Anterior cingulate cortex (tissue), 58 donors: ENCODE data around the gene PIP4K2A.

Source experiments
- DNase-seq, 58 donors: peaks; one replicate each; lab custom pipeline; 2025; lab: John Stamatoyannopoulos, UW

PIP4K2A gene

GRCh38 chr10:22646388-22646853, 68.0 kb downstream of the PIP4K2A start:
- DNase-seq: no peak

GRCh38 chr10:22644222-22644621, 70.2 kb downstream of the PIP4K2A start:
- DNase-seq: no peak

DNA sequence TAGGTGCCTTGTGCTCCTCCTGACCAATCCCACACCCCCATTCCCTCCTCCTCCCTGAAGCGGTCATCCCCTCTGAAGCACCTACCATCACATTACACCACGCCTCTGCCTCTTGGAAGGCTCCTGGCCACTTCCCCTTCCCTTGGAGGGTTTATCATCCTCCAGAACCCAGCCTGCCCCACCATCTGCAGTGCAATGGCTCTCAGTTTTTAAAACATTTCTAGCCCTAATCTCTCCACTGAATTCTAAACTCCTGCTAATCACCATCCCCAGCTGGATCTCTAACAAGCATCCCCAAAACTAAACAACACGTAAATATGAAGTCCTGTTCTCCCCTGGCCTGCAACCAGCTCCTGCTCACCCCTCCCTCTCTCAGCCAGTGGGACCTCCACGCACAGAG, 70.6 kb downstream of the PIP4K2A start:
- DNase-seq: no peak

- no peak for DNase-seq
Measured at GRCh38 chr10:22643116-22643515, 71.3 kb downstream of the PIP4K2A start.

- no peak for DNase-seq
Measured at GRCh38 chr10:22641743-22642142, 72.6 kb downstream of the PIP4K2A start.

DNA sequence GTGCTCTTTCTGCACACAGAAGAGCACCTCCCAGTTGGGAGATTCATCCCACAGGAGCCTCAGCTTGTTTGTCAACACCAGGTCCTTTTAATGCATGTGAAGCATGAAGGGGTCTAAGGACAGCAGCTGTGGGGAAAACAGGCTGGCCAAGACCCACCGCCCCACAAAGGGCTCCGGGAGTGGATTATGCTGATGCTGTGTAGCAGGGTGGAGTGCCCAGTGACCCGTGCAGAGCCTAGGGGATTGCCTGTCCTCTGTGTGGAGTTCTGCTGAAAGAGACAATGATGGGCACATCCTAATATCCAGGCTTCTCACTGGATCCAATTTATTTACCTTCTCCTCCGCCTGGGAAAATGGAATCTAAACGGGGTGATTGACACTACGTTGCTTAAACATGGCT, 74.0 kb downstream of the PIP4K2A start:
- no peak for DNase-seq

DNA sequence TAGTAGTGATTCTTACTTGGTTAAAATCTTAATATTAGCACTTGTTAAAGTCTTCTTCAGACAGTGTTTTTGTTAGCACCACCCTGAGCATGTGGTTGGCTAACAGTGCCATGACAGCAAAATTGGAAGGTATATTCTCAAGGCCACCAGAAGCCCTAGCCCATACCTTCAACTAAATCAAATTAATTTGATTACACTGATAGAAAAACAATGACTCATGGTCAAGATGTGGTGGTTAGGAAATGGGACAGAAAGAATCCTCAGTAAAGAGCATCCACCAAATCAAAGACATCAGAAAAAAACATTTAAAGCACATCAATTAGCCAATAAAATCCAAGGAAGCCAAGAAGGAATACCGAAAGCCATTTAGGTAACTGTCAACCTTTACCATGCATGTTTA, 75.5 kb downstream of the PIP4K2A start:
- DNase-seq: no peak

GRCh38 chr10:22637491-22637890, 76.9 kb downstream of the PIP4K2A start:
- DNase-seq: no peak

GRCh38 chr10:22635650-22636049, 78.7 kb downstream of the PIP4K2A start:
- no peak for DNase-seq

DNA sequence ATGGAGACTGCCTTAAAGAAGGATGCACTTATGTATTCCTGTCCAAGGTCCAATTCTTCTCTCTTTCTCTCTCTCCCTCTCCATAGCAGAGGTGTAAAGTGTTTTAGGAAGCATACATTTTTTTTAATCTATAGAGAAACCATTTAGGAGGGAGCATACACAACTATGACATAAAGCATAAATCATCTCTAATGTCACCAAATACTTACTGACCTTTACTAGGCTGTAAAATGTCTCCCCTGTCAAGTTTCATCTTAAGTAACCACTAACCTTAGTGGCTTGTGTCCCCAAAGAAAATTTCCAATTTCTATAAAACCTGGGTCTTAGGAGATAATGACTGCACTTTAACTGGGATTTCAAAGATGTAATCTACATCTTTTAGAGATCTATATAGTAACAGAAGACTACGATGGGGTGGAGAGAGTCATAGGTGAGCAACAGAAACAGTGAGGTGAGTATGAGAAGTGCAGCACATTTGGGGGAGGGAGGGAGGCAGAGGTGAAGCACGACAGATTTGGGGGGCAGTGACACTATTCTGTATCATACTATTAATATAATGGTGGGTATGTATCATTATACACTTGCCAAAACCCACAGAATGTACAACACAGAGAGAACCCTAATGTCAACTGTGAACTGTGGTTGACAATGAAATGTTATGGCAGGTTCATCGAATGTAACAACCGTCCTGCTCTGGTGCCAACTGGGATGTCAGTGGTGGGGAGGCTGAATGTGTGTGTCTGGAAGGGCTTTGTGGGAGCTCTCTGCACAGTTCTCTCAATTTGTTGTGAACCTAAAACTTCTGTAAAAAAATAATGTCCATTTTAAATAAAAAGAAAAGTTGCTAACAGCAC, 79.5 kb downstream of the PIP4K2A start:
- no peak for DNase-seq

DNA sequence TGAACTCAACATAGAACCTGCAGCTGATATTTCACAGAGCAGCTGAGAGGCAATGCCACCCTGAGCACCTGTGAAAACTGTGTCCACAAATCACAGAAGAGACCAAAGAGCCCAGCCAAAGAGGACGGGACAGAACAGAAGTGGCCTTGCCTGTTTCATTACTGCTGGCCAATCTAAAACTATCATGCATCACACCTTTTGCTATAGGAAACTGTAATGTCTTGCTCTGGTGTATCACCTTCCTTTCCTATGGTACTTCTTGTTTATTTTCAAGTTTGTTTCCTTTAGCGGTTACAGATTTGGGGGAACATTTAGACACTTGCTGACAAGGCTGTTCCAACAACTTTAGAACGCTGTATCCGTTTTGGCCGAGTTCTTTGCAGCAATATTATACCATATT, 80.3 kb downstream of the PIP4K2A start:
- no peak for DNase-seq

GRCh38 chr10:22633528-22633927, 80.8 kb downstream of the PIP4K2A start:
- DNase-seq: no peak

GRCh38 chr10:22633106-22633505, 81.3 kb downstream of the PIP4K2A start:
- no peak for DNase-seq

DNA sequence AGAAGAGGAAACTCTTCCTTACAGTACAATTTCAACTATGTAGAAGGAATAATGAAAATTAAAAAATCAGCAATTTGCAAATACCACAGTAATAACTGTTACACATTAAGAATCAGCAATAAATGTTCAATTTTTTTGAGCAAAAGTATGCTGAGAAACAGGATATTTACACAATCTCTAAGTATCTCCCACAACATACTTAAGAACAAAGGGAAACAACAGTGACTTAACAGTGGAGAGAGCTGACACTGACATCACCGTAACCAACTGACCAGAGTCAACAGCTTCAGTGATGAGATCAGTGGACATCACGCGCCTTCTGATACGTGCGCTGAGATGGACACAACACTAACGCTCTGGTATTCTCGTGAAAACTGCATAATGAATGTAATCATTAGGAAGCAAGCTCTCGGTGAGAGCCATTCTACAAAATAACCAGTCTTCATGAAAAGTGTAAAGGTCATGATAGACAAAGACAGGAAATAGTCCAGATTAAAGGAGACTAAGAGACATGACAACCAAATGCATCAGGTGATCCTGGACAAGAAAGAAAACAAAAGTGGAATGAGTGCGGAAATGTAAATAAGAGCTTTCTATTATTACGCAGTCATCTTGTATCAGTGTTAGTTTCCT, 82.6 kb downstream of the PIP4K2A start:
- DNase-seq: peak in 34 of 58 donors; percentile 7 to 85 (median 50)

DNA sequence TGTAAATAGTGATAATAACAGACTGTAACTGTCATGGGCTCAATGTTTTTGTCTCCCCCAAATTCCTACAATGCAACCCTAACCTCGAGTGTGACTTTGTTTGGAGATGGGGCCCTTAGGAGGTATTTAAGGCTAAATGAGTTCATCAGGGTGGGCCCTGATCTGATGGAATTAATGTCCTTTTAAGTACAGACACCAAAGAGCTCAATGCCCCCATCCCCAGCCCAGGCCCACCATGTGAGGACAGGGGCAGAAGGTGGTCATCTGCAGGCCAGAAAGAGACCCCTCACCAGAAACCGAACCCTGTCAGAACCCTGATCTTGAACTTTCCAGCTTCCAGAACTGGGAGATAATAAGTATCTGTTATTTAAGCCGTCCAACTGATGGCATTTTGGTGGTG, 83.2 kb downstream of the PIP4K2A start:
- no peak for DNase-seq

DNA sequence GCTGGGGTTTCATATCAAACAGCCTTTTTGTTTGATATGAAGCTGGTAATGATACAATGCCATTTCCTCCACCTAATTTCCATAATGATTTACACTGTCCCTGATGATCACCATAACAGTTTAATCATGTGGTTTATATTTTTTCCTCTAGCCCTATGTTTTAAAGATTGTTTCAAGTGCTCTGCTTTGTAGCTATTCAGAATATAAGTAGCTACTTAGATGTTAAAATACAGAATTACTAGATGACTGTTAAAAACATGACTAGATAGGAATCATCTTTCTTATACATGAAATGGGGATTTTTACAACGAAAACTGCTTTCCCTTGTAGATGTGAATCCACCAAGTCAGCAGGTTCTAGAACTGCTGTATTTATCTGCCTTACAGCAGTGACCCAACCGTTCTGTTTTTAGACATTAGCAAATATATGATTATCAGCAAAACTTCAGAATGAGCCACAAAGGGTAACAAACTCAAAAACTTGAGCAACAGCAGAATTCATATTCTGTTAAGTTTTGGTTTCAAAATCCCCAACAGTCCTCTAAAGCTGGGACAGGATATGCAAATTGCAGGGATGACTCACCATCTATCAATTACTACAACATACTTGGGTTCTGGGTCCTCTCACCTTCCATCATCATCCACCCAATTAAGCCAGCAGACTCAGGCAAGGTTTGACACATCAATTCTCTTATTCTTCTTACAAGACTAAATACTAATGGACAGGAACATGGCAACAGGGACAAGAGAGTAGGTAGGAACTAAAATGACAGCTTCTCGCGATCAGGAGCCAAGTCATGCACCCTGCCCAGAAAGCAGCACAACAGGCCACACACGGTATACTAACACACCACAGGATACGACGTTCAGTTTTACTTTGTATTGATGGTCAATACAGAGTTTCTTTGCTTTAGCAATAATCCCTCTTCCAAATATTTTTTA, 83.9 kb downstream of the PIP4K2A start:
- no peak for DNase-seq

- no peak for DNase-seq
Measured at GRCh38 chr10:22629852-22630233, 84.5 kb downstream of the PIP4K2A start.

- no peak for DNase-seq
Measured at GRCh38 chr10:22629126-22629525, 85.3 kb downstream of the PIP4K2A start.

- no peak for DNase-seq
Measured at GRCh38 chr10:22628309-22628708, 86.1 kb downstream of the PIP4K2A start.

GRCh38 chr10:22626784-22627183, 87.6 kb downstream of the PIP4K2A start:
- no peak for DNase-seq
